Spinal cord (tissue), 10 donors: ENCODE data around the gene HPSE2. TPM values are rescaled to one million over a fixed set of nuclear protein-coding genes. Genes with fewer than 3 reads are reported as not detected.
"Not testable (repeated sequence)": the region's sequence is repeated elsewhere in the genome, so short reads cannot be mapped to it uniquely, and the experiment has no call there.

Experiments used
- DNase-seq, 6 donors: peaks; one replicate each; pipeline versions ENCODE4 v3.0.0 to v3.0.0-alpha.2; 2013 to 2015; ENCODE audit warnings: low spot score in 6 of 6, low read depth in 4 of 6
- H3K27ac ChIP-seq: one replicate; pipeline ENCODE4 v1.5.1; 2013; ENCODE audit warnings: low read depth, low read length, control low read depth
- H3K27me3 ChIP-seq: one replicate; pipeline ENCODE4 v1.6.1; 2013; ENCODE audit warnings: low read length; ENCODE audit not compliant: control insufficient read depth, insufficient read depth
- H3K36me3 ChIP-seq: one replicate; pipeline ENCODE4 v1.6.1; 2013; ENCODE audit warnings: low read length; ENCODE audit not compliant: control insufficient read depth, insufficient read depth
- H3K4me1 ChIP-seq: one replicate; pipeline ENCODE4 v1.6.1; 2013; ENCODE audit warnings: low read length; ENCODE audit not compliant: control insufficient read depth, insufficient read depth
- H3K4me3 ChIP-seq: one replicate; pipeline ENCODE4 v1.5.1; 2013; ENCODE audit warnings: low read depth, low read length, control low read depth
- H3K9me3 ChIP-seq: one replicate; pipeline ENCODE4 v1.6.1; 2013; ENCODE audit warnings: low read length; ENCODE audit not compliant: control insufficient read depth, insufficient read depth
- WGBS: methylation state at CpG from one replicate; pipeline ENCODE4 v1.1.5; 2013; ENCODE audit warnings: missing lambda C conversion rate; ENCODE audit not compliant: insufficient coverage; 5-methylcytosine and 5-hydroxymethylcytosine counted together
- polyA plus RNA-seq, 2 donors: library from polyadenylated mRNA; unstranded; fragments of 120-200 nt; gene quantifications; one replicate each; pipeline ENCODE4 v1.2.1, GENCODE V29; 2013; ENCODE audit not compliant: insufficient read length in 2 of 2
- total RNA-seq, 2 donors: library from RNA; depleted of rRNA in 1 of 2; stranded (reverse); fragments of 120-200 nt in 1 of 2; fragments of >200 nt in 1 of 2; gene quantifications; one replicate each; pipeline versions ENCODE4 v1.2.3 to v1.2.4, GENCODE V29; 2013 to 2014
- donor health status: healthy.

Gene HPSE2
- total and polyA plus RNA-seq, 4 donors, result 0.28 to 1.1 (median 0.93) TPM

DNA sequence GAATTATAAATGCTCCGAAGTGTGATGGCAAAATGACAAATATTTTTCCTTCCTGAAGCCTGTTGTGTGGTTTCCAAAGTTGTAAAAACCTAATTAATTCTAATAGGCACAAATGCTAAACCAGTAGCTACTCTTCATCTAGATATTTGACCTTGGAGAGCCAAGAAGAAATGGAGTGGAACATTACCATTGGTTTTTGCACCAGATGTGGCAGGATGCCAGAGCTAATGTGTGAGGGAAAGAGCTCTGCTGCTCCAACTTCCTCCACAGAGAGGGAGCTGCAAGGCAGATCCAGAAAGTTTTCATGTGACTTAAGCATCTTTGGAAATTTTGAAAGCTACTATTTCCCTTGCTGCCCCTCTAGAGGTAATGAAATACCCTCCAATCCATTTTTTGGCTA lies 723.8 kb downstream of the HPSE2 start:
- H3K27ac ChIP-seq, result no peak overlapping the region
- no peaks in the 10 kb centered on the region for H3K4me1 ChIP-seq
- H3K4me3 ChIP-seq, result no peak overlapping the region
- DNase-seq, result peak in 5 of 6 donors; percentile 6 to 87 (median 21)
- no peaks in the 10 kb centered on the region for H3K27me3 ChIP-seq
- no peaks in the 10 kb centered on the region for H3K36me3 ChIP-seq
- no peaks in the 10 kb centered on the region for H3K9me3 ChIP-seq
- WGBS, result no CpG with 5 or more reads among the region's 1 CpG

- WGBS, result 89% methylated on average over 3 of the region's 4 CpGs
Measured at GRCh38 chr10:98510412-98510995, 725.1 kb downstream of the HPSE2 start.

GRCh38 chr10:98509745-98510144 lies 725.9 kb downstream of the HPSE2 start:
- no peak overlapping the region for H3K27ac ChIP-seq
- no peaks in the 10 kb centered on the region for H3K9me3 ChIP-seq
- DNase-seq, result no peak
- H3K36me3 ChIP-seq, result no peaks in the 10 kb centered on the region
- no peak overlapping the region for H3K4me3 ChIP-seq
- H3K4me1 ChIP-seq, result no peaks in the 10 kb centered on the region
- WGBS, result 79% methylated on average over 5 of the region's 7 CpGs
- H3K27me3 ChIP-seq, result no peaks in the 10 kb centered on the region

More at GRCh38 chr10:98510412-98510995, 725.1 kb downstream of the HPSE2 start:
- no peak for DNase-seq
- Histone ChIP-seq H3K4me3 (no peak overlapping the region), H3K36me3 (no peaks in the 10 kb centered on the region), H3K4me1 (no peaks in the 10 kb centered on the region), H3K27ac (no peak overlapping the region), H3K9me3 (no peaks in the 10 kb centered on the region), H3K27me3 (no peaks in the 10 kb centered on the region)

DNA sequence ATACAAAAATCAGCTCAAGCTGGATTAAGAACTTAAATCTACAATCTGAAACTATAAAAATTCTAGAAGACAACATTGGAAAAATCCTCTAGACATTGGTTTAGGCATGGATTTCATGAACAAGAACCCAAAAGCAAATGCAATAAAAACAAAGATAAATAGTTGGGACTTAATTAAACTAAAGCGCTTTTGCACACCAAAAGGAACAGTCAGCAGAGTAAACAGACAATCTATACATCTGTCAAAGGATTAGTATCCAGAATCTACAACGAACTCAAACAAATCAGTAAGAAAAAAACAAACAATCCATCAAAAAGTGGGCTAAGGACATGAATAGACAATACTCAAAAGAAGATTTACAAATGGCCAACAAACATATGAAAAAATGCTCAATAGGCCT lies 733.1 kb downstream of the HPSE2 start:
- H3K4me1 ChIP-seq, H3K27me3 ChIP-seq, H3K36me3 ChIP-seq, H3K4me3 ChIP-seq, H3K9me3 ChIP-seq, H3K27ac ChIP-seq, DNase-seq: not testable (repeated sequence)
- WGBS, result no CpG with 5 or more reads among the region's 2 CpGs

GRCh38 chr10:98492763-98493162 lies 742.9 kb downstream of the HPSE2 start:
- Histone ChIP-seq H3K36me3 (no peaks in the 10 kb centered on the region), H3K27ac (no peak overlapping the region), H3K4me3 (no peak overlapping the region), H3K9me3 (peaks cover 7% of the 10 kb centered on the region), H3K27me3 (no peaks in the 10 kb centered on the region), H3K4me1 (no peaks in the 10 kb centered on the region)
- no peak for DNase-seq
- WGBS, result no CpG with 5 or more reads among the region's 1 CpG

DNA sequence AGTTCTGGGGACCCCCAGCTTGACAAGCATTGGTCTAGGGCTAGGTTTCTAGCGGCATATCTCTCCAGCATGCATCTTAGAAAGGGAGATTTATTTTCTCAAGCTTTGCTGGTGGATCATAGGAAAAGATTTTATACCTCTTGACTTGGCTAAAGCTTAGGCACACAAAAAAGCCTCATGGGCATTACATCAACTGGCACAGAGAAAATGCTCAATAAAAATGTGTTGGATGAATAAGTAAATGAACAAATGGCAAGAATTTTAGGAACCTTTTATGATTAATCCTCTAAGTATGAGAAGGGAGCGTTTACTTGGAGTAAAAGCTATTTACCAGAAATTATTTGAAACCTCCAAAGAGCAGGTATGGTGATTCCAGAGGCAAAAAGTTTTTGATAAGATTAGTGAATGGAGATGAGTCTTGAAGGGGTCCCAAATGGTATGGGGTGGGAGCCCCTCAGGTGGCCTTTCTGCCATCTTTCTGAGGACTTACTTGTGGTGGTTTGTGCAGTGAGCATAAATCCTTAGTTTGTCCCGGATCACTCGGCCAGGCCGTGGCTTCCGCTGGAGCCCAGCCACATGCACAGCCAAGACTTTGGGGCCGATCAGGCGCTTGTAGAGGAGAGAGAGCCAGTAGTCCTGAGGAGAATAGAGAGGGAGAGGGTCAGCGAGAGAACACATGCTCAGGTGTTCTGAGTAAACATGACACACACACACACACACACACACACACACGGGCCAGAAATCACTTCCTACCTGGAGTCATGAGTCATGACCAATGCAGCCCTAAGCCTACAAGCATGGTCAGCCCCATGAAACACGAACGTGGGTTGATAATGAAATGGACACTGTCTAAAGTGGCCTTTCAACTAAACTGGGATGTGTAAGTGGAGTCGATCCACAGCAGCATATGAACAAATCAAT lies 745.8 kb downstream of the HPSE2 start:
- 90% methylated on average over 2 of the region's 13 CpGs for WGBS
- Histone ChIP-seq H3K27me3 (no peaks in the 10 kb centered on the region), H3K4me3 (no peak overlapping the region), H3K9me3 (peaks cover under 1% of the 10 kb centered on the region), H3K36me3 (no peaks in the 10 kb centered on the region), H3K27ac (no peak overlapping the region), H3K4me1 (no peaks in the 10 kb centered on the region)
- no peak for DNase-seq

GRCh38 chr10:98488669-98489430 lies 746.8 kb downstream of the HPSE2 start:
- no CpG with 5 or more reads among the region's 1 CpG for WGBS
- Histone ChIP-seq H3K36me3 (no peaks in the 10 kb centered on the region), H3K9me3 (no peaks in the 10 kb centered on the region), H3K27me3 (no peaks in the 10 kb centered on the region), H3K4me1 (no peaks in the 10 kb centered on the region), H3K27ac (no peak overlapping the region), H3K4me3 (no peak overlapping the region)
- DNase-seq, result no peak

DNA sequence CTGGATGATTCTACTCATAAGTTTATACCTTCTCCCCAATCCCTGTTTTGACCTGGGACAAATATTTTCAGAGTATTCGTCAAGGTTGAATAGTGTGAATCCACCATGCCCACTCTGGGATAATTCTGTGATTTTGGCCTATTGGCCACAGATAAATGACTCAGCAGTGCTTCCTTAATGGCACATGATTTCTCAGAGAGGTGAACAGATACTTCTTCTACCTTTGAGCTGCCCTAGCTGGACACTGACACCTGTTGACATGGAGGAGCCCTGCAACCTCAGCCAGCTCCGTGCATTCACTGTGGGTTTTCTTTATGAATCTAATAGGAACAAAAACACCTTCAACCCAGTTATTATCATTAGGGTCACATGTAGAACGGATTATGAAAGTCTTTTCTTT lies 748.0 kb downstream of the HPSE2 start:
- Histone ChIP-seq H3K36me3 (no peaks in the 10 kb centered on the region), H3K27ac (no peak overlapping the region), H3K4me3 (no peak overlapping the region), H3K4me1 (no peaks in the 10 kb centered on the region), H3K27me3 (no peaks in the 10 kb centered on the region), H3K9me3 (no peaks in the 10 kb centered on the region)
- WGBS, result 86% methylated on average over 1 of the region's 3 CpGs
- DNase-seq, result no peak

DNA sequence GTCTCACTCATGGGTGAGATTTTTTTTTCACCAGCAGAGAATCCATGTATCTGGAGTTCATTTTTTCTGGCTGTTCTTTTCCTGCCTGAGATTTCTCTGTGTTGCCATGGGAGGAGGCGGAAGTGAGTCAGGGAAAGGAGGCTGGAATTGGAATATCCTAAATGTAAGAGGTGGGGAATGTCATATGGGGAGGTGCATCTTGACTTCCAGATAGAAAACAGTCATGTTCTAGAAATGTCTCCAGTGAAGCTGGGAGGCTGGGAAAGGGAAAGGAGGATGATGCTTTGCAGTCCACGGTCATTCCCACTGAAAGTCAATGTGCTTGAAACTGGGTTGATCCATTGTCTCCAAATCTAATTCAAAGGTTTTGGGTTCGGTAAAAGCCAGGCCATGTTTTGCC lies 749.2 kb downstream of the HPSE2 start:
- Histone ChIP-seq H3K27me3 (no peaks in the 10 kb centered on the region), H3K4me3 (no peak overlapping the region), H3K27ac (no peak overlapping the region), H3K9me3 (no peaks in the 10 kb centered on the region), H3K36me3 (no peaks in the 10 kb centered on the region), H3K4me1 (no peaks in the 10 kb centered on the region)
- 100% methylated on average over 2 of the region's 3 CpGs for WGBS
- DNase-seq, result no peak
